ENCODE results near the gene VPS51. TPM values are rescaled to one million over a fixed set of nuclear protein-coding genes. Genes with fewer than 3 reads are reported as not detected.

The VPS51 gene
- total RNA-seq, 4 donors from 2014 or later: 185 to 414 (median 237) TPM

DNA sequence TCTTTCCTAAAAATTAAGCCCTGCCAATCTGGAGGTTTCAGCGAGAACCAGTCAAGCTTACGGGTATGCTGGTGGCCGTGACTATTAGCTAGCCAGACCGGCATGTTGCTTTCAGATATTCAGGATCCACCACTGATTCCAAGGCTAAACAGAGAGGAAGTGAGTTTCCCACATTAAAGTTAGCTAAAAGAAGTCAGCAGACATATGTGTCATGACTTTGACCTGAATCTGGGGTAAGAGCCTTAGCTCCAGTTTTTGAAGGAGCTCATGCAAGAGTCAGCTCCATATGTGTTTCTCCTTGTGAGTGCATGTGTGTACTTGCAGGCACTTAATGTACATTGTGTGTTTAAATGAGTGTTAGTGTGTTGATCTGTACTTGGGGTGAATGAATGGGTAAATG, 10.6 kb upstream of the VPS51 start:
- Histone ChIP-seq H3K36me3 (peaks cover 22 to 51% (median 50%) of the 10 kb centered on the region in 4 donors), H3K27me3 (no peaks in the 10 kb centered on the region), H3K4me3 (no peak overlapping the region), H3K4me1 (peaks cover 17 to 24% (median 21%) of the 10 kb centered on the region in 4 donors), H3K27ac (replicated peaks in 1 of 4) (no peak overlapping the region), H3K9me3 (no peaks in the 10 kb centered on the region)
- DNase-seq (ENCODE audit: extremely low spot score): no peak
- 90% methylated on average over 4 of the region's 4 CpGs for WGBS
- intact Hi-C loops (cut with DNase I): no loop called here
- no peak for TF ChIP-seq POLR2A (IDR thresholded peaks at IDR 0.05; ENCODE audit: low read depth)
- no peak for TF ChIP-seq CTCF (IDR thresholded peaks at IDR 0.05)
- no peak for TF ChIP-seq POLR2AphosphoS5 (IDR thresholded peaks at IDR 0.05)
- no peak for TF ChIP-seq EP300 (IDR thresholded peaks at IDR 0.05)

DNA sequence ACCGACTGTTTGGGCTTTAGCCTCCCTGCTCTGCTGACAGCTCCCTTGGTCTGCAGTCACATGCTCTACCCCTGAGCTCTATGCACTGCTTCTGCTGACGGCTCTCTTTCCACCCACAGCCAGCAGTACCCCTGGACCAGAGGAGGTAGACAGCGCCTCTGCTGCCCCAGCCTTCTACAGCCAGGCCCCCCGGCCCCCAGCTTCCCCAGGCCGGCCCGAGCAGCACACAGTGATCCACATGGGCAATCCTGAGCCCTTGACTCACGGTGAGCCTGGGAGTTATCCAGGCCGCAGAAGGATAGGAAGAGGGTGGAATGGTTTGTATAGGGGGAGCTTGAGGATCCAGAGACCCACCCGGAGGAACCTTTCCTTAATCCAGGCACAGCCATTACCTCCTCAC, 9.2 kb upstream of the VPS51 start:
- H3K4me1 ChIP-seq: peaks cover 17 to 24% (median 21%) of the 10 kb centered on the region in 4 donors
- no peak for TF ChIP-seq CTCF (IDR thresholded peaks at IDR 0.05)
- no peak for TF ChIP-seq EP300 (IDR thresholded peaks at IDR 0.05)
- H3K27ac ChIP-seq (replicated peaks in 1 of 4): no peak overlapping the region
- 92% methylated on average over 8 of the region's 9 CpGs for WGBS
- no peak for DNase-seq (ENCODE audit: extremely low spot score)
- peaks cover 22 to 51% (median 50%) of the 10 kb centered on the region in 4 donors for H3K36me3 ChIP-seq
- H3K9me3 ChIP-seq: no peaks in the 10 kb centered on the region
- intact Hi-C loops (cut with DNase I): no loop called here
- no peaks in the 10 kb centered on the region for H3K27me3 ChIP-seq
- no peak overlapping the region for H3K4me3 ChIP-seq

- 86% methylated on average over 11 of the region's 11 CpGs for WGBS
- no peaks in the 10 kb centered on the region for H3K9me3 ChIP-seq
- peaks cover 22 to 51% (median 50%) of the 10 kb centered on the region in 4 donors for H3K36me3 ChIP-seq
- intact Hi-C loops (cut with DNase I): no loop called here
- H3K27ac ChIP-seq (replicated peaks in 1 of 4): no peak overlapping the region
- no peak for TF ChIP-seq POLR2A (IDR thresholded peaks at IDR 0.05; ENCODE audit: low read depth)
- TF ChIP-seq CTCF (IDR thresholded peaks at IDR 0.05): no peak
- TF ChIP-seq POLR2AphosphoS5 (IDR thresholded peaks at IDR 0.05): no peak
- no peak for TF ChIP-seq EP300 (IDR thresholded peaks at IDR 0.05)
- H3K27me3 ChIP-seq: no peaks in the 10 kb centered on the region
- no peak for DNase-seq (ENCODE audit: extremely low spot score)
- peaks cover 17 to 24% (median 21%) of the 10 kb centered on the region in 4 donors for H3K4me1 ChIP-seq
- H3K4me3 ChIP-seq: no peak overlapping the region
Measured at GRCh38 chr11:65087216-65087615, 8.8 kb upstream of the VPS51 start.

- no peaks in the 10 kb centered on the region for H3K27me3 ChIP-seq
- no peak overlapping the region for H3K27ac ChIP-seq (replicated peaks in 1 of 4)
- TF ChIP-seq EP300 (IDR thresholded peaks at IDR 0.05): no peak
- TF ChIP-seq POLR2A (IDR thresholded peaks at IDR 0.05; ENCODE audit: low read depth): no peak
- no peak for TF ChIP-seq CTCF (IDR thresholded peaks at IDR 0.05)
- no peak for TF ChIP-seq POLR2AphosphoS5 (IDR thresholded peaks at IDR 0.05)
- peaks cover 22 to 51% (median 50%) of the 10 kb centered on the region in 4 donors for H3K36me3 ChIP-seq
- peaks cover 17 to 24% (median 21%) of the 10 kb centered on the region in 4 donors for H3K4me1 ChIP-seq
- intact Hi-C loops (cut with DNase I): no loop called here
- no peak for DNase-seq (ENCODE audit: extremely low spot score)
- no peak overlapping the region for H3K4me3 ChIP-seq
- 94% methylated on average over 13 of the region's 15 CpGs for WGBS
- no peaks in the 10 kb centered on the region for H3K9me3 ChIP-seq
Measured at GRCh38 chr11:65087827-65088226, 8.2 kb upstream of the VPS51 start.

DNA sequence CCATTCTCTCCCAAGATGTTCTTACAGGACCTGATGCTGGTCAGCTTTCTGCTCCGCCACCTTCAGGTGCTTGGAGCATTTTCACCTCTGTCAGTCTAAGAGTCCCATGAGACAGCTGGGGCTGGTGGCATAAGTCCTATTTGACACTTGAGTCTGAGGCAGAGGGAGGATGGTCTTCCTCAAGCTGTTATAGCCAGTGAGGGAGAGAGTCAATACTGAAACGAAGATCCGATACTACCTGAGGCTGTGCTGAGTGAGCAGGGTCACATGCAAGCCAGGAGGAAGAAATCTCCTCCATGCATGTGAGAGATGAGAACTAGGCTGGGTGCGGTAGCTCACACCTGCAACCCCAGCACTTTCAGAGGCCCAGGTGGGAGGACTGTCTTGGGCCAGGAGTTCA, 6.4 kb upstream of the VPS51 start:
- peaks cover 8 to 13% (median 10%) of the 10 kb centered on the region in 4 donors for H3K4me1 ChIP-seq
- intact Hi-C loops (cut with DNase I): no loop called here
- no peak for DNase-seq (ENCODE audit: extremely low spot score)
- no peak overlapping the region for H3K27ac ChIP-seq (replicated peaks in 1 of 4)
- TF ChIP-seq POLR2AphosphoS5 (IDR thresholded peaks at IDR 0.05) (no peak), EP300 (IDR thresholded peaks at IDR 0.05) (no peak), CTCF (IDR thresholded peaks at IDR 0.05) (no peak), POLR2A (IDR thresholded peaks at IDR 0.05; ENCODE audit: low read depth) (no peak)
- peaks cover 22 to 51% (median 50%) of the 10 kb centered on the region in 4 donors for H3K36me3 ChIP-seq
- no peak overlapping the region for H3K4me3 ChIP-seq
- no peaks in the 10 kb centered on the region for H3K27me3 ChIP-seq
- no peaks in the 10 kb centered on the region for H3K9me3 ChIP-seq
- WGBS: 100% methylated on average over 3 of the region's 4 CpGs

All from esophagus muscularis mucosa (tissue), 4 donors.